ENCODE data around the gene PANK4. TPM values are rescaled to one million over a fixed set of nuclear protein-coding genes. Genes with fewer than 3 reads are reported as not detected.

Gene PANK4
- polyA plus RNA-seq, 1 donor: 26.9 TPM

DNA sequence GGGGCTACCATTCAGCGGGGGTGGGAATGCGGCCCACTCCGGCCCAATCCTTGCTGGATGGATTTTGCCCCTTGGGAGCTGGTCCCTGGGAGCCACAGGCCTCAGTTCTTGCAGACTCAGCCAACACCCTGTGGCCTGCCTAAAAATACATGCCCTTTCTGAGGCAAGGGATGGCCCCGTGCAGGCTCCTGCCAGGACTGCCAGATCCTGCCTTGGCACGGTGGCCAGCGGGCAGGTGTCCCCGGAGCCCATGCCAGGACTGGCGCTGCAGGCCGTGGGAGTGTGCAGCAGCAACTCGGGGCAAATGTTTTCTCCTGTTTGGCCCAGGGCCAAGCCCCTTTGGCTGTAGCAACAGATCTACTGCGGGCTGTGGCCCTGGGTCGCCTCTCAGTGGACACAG, 1.6 kb upstream of the PANK4 start:
- DNase-seq: no peak

DNA sequence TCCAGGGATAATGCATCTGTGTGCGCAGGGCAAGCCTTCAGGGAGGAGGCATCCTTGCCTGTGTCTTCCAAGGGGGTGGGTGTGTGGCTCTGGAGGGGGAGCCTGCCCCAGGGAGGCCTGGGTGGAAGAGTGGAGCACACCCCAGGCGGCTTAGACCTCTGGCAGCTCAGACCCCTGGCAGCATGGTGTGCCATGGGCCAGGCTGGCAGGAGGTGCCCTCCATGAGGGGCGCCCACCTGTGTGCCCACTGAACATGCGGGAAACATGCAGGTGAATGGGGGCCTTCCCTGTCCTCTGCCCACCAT, 1.1 kb upstream of the PANK4 start:
- DNase-seq: no peak

DNA sequence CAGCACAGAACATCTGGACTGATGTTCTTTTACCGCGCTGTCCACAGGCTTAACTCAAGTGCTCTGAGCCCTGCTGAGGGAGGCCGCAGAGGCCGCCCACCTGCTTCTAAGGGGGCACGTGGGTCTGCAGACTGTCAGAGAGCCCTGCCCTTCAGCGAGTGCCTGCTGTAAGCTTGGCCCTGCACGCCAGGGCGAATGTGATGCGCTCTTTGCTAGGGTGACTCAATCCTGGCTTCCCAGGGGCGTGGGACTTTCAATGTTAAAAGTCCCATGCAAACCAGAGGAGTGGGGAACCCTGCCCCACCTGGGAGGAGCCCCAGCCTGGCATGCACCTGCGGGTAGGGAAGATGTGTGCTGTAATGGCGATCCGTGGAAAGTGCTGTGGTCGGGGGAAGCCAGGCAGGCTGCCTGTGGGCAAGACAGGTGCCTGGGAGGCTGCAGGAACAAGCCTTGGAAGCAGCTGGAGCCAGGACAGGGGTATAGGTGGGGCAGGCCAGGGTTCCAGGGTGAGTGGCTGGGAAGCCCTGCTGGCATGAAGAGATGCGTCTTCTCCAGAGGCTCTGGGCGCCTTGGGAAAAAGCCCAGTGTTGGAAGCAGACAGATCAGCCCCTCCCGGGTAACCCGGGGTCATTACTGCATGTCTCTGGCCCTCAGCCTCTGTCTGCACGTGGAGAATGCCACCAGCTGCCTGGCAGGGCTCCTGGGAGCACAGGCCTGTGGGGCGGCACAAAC, 594 bp upstream of the PANK4 start:
- DNase-seq: no peak

DNA sequence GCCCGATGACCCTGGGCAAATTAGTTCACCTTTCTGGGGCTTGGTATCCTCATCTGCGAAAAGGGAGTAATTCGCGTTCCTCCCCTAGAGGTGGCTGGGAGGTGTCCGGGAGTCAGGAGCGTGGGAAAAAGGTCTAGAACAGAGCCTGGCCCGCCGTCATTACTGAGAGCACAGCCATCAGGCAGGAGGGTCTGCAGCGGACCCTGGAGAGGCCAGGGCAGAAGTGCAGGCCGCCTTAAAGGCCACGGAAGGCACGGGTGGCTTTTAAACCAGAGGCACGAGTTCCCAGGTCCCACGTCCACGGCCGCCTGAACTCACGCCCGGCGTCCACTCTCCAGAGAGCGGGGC, 850 bp downstream of the PANK4 start:
- DNase-seq: no peak

DNA sequence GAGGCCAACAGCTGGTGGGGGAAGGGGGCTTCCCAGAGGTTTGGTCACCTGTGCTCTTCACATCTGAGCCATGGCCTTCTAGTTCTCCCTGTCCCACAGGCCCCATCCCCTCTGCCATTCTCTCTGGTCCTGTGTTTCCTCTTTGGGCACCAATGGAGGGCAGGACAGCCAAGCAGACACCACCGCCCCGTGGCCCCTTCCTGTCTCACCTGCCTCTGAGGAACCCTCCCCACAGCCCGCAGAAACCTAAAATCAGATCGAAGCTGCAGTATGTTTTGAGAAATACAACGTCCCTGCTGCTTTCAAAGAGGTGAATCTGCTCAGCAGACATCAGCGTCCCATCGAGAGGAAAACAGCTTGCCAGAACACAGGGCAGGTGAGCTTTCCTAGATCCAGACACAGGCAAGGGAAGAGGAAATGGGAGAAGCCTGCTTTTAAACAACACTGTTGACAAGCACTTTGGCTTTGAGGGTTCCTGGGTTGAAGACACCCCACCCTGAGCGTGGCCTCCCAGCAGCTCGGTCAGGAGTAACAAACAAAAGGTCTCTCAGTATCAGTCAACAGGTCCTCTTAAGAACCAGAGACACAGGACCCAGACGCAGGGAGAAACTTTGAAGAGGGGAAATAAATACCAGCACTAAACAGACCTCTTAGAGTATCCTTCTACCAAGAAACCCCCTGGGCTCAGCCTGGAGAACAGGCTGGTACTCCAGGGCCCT, 2.3 kb downstream of the PANK4 start:
- no peak for DNase-seq

DNA sequence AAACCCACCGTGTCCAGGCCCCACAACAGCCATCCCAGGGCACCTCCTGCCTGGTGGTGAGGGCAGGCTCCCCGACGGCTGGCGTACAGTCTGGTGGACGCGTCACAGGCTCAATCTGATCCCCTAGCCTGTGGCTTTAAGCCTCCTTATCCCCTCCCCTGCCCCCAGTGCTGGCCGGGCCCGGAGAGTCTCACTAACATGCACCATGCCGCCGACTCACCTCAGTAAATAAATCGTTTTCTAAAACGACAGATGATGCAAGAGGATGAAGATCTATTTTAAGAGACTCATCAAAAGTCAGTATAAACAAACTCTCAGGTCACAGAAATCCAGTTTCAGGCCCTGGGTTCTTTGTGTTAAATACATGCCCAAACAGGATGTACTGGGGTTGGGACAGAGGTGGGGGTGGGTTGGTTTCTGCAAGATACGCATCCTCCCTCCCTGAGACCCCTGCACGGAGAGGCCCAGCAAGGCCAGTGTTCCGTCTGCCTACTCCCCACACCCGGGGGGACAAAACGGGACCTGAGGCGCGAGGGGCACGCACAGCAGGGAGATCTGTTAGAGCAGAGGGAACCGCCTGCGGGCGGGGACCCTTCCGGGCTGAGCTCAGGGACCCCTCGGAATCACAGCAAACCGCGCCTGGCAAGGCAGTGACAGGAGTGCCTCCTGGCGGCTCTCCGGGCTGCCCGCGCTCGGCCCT, 3.1 kb downstream of the PANK4 start:
- DNase-seq: no peak

DNA sequence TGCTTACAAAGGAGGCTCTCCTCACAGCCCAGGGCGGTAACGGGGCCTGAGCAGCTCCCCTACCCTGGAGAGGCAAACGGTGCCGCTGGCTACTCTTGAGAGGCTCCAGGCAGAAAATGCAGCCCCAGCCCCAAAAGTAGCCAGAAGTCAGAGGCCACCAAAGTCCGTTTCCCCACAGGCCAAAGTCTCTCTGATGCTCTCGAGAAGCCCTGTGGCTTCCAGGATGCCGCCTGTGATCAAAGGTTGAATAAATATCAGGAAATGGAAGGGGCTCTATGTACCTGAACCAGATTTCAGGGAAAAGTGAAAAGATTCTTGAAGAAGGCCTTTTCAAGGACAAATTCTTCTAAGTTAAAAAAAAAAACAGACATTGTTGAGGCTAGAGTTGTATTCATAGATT, 4.2 kb downstream of the PANK4 start:
- no peak for DNase-seq

DNA sequence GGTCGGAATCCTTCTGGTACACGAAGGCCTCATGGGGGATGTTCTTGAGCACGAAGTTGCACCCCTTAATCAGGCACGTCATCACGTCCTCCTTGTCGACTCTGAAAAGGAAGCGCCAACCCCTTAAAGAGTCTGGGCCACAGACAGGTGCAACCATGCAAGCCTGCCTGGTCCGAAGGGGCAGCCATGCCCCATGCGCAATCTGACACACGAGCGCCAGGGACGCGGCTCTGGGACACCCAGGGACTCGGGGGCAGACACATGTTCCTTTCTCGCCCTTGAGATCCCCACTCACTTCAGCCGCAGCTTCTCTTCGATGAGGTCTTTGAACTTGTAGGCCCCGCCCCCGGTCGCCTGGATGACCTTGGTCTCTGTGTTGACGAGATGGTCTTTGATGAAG, 5.6 kb downstream of the PANK4 start:
- no peak for DNase-seq

DNA sequence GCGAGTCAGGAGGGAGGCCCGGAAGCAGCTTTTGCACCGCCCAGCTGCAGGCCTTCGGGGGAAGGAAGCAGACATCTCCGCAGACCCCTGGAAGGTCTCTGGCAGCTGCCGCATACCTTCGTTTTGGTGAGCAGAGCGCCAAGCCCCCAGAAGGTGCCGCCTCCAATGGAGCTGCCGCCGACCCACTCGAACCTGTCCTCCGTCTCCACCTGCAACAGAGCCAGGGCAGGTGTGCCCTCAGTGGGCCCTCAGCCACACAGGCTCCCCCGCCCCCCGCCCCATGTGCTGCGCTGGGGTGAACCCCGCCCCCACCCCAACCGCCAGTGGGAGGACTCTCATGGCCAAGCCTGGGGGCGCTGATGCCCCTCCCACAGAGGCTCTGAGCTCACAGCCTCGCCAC, 6.2 kb downstream of the PANK4 start:
- DNase-seq: no peak

DNA sequence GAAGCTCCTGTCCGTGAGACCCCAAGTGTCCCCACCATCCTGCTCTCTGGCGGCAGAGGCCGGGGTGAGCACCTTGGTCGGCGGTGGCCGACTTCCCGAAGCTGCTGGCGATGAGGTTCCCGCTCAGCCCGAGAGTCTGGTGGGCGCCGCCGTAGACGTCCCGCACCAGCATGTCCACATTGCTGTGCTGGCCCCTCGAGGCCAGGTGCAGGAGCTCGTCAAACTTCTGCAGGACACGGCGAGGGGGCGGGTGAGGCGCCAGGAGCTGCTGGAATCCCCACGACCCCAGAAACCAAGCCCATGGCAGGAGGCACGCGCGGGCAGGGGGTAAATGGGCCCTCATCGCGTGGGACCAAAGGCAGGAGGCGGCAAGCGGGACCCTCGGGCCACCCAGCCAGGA, 6.7 kb downstream of the PANK4 start:
- no peak for DNase-seq

DNA sequence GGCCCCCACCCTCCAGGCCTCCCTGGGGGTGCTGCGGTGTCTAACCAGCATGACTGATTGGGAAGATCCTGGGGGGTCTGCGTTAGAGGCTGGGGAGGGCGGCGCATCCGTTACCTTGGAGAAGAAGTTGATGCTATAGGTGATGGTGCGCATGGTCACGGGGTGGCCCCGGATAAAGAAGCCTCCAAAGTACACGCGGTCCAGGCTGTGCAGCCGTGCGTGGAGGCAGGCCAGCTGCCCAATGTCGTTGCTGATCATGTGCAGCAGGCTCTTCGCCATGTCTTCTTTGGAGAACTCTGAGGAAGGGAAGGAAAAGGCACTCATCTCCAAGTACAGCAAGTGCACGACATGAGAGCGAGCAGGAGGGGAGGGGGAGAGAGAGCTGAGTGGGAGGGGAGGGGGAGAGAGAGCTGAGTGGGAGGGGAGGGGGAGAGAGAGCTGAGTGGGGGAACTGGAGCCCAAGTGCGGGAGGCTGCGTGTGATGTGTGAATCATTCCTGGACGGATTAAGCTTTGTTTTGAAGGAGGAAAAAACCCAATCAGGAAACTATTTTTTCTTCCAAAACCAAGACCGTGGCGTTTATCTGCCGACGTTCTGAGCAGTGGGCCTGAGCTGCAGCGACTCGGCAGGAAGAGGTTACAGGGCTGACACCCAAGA, 7.2 kb downstream of the PANK4 start:
- no peak for DNase-seq

DNA sequence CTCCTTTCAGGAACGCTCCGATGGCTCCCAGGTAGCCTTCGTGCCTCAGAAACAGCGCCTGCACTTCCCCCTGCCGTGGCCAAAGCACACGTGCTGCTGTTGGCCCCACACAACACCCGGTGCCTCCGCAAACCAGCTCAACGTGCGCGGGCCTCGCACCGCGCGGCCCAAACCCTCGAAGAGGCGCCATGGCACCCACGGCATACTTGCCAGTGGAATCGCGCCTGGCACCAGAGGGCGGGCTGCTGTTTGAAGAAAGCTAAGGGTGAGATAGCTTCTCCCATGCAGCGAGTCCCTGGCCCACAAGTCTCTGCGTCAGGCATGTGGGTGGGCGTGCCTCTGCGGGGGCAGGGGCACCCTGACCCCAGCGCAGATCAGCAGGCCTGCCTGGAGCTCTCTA, 7.9 kb downstream of the PANK4 start:
- no peak for DNase-seq

DNA sequence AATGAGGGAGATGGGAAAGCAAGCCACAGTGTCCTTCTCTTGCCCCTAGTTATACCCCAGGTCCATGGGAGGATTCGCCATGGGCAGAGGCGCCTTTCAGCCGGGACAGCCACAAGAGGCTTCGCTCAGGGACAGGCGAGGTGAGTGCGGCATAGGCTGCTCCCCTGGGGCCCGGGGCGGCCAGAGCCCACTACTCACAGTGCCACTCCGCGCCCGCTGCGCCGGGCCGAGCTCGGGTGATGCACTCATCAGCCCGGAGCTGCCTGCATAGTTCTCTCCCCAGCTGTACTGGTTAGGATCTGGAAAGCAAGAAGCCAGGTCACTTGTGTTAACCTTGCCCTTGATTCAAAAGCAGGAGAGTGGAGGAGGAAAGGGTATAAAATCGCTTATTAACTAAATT, 8.4 kb downstream of the PANK4 start:
- no peak for DNase-seq

DNA sequence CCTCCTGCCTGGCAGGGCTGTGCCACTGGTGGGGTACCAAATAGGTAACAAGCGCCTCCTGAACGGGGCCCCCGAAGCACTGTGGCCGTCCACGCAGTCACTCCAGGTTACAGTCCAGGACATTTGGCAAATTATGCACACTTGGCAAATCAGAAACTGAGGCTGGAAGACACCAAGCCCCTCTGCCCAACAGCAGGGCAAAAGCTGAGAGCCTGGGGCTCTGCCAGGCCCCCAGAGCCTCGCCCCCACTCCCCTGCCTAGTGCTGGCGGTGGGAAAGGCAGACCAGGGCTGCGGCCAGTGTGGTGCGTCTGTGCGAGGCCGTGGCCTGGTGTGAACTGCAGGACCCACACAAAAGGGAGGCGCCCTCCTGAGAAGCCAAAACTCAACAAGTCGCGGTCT, 9.4 kb downstream of the PANK4 start:
- DNase-seq: no peak

DNA sequence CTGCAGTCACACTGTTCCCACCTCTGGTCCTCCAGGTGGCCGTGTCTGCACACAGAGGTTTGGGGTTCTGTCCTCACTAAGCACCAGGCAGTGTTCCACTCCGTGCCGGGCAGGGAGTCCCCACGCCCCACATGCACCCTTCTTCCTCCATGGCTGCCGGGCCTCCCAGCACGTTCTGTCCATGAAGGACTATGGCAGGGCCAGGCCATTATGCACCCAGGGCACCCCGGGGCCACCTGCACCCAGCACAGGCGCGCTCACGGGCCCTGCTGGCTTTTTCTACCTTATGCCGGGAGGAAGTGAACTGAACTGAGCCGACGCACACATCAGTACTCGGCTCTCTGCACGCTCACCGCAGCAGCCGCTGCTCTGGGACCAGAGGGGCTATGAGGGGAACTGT, 10.3 kb downstream of the PANK4 start:
- DNase-seq: no peak

DNA sequence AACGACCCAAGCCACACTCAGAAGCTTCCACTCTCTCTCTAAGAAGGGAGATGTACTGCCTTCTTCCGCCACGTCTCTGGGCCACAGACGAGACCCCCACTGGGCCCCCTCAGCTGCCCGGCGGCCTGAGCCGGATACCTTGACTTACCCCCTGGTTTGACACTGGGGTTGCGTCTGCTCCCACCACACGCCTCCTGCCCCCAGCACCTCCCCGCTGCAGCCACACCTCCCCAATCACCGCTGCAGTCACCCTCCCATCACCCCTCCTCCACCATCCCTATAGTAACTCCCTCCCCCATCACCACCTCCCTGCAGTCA, 10.7 kb downstream of the PANK4 start:
- no peak for DNase-seq

DNA sequence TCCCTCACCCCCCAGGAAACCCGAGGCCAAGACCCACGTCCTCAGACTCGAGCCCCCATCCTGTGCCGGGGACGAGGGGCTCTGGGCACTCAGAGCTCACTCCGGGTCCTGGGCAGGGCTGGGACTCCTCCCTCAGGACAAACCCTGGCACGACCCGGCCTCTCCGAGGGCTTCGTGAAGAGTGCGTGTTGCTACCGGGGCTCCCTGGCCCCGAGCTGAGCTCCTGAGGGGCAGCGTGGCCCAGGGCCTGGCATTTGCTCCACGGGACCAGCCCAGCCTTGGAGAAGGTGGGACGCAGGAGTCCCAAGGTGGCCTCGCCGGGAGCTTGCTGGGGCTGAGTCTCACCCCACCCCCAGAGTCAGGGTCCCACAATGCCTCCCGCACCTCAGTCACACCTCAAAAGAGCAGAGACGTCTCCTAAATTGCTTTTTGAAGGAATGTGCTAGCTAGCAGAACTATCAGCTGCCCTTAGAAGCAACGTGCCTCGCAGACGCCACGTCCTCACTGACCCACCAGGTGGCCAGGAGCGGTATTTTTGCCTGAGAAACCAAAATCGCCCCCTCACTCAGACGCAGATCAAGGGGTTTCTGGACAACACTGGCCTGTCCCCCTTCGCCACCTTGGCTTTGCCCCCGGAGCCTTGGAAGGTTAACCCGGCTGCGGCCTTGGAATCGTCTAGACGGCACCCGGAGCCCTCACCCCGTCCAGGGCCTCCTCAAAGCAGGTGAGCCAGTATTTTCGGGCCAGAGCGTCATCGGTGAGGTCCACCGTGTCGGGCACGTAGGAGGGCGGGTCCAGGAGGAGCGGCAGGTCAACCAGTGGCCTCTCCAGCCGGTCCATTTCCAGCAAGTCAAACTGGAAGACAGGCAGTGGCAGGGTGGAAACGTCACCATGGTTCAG, 11.3 kb downstream of the PANK4 start:
- DNase-seq: no peak

DNA sequence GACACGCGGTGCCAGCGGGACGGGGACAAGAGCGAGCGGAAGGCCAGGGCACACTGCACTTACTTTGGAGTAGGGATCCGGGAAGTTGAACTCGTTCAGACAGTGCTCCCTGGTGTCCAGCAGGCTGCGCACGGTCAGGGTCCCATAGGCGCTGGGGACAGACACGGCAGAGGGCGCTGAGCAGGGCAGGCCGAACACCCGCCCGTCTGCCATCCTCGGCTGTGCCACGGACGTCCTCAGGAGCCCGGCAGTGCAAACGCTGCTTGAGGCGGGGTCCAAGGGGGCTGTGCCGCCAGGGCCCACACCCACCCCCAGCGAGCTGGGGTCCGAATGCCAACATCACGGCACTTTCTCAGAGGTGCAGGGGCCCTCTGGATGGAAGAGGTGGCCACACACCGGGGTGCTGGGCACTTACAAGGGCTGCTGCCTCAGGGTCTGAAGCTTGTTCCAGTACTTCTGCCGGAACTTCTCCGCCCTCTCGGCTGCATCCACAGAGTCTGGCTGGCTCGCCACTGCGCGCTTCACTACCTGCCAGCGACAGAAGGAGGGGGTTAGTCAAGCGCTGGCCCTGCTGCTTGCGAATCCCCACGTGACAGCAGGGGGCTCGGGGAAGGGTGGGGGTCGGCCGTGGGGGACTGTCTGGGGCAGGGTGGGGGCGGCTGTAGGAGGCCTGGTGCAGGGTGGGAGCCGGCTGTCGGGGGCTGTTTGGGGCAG, 12.3 kb downstream of the PANK4 start:
- no peak for DNase-seq

DNA sequence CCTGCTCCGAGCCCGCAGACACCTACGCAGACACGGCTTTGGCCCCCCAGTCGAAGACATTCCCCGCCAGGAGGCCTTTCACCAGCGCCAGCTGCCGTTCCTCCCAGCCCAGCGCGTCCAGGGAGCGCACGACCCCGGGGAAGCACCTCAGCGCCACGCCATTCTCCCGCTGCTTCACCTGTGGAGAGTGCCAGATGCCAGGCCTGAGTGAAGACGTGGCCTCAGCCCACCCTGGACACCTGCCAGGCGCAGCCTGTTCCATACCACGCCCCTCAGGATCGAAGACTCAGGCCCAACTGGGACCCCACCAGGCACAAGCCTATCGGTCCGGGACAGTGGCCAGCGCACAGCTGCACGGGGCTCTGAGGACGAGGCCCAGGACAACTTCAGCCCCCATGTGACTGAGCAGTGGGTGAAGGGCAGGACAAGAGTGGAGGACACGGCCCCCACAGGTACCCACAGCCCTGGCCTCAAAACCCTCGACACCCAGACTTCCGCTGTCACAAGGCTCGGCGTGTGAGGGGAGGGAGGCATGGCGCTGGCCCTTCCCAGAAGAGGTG, 13.5 kb downstream of the PANK4 start:
- no peak for DNase-seq

DNA sequence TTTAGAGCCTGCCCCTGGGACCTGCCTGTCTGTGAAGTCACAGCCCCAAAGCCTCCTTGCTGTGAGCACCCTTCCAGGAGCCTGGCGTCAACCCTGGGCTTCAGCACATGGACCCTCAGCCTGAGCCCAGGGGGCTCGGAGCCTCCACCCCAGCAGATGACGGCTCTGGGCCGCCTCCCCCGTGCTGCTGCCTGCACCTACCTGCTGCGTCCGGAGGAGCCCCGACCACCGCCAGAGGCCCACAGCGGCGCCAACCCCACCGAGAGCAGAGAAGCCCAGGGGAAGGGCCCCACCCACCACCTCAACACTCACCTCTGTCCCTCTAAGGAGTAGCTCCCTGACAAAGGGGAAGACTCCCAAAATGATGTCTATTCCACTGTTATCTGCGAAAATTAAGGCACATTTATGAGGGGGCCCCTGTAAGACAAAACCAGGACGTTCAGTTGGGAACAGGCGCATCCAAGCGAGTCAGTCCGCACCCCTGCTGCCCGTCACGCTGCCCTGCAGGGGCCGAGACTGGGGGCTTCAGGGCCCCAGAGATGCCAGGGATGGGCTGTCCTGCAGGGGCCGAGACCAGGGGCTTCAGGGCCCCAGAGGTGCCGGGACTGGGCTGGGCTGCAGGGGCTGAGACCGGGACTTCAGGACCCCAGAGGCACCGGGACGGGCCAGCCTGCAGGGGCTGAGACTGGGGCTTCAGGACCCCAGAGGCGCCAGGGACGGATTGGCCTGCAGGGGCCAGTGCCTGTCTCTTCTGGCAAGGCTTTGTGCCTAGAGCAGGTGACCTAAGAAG, 15.8 kb downstream of the PANK4 start:
- DNase-seq: no peak

DNA sequence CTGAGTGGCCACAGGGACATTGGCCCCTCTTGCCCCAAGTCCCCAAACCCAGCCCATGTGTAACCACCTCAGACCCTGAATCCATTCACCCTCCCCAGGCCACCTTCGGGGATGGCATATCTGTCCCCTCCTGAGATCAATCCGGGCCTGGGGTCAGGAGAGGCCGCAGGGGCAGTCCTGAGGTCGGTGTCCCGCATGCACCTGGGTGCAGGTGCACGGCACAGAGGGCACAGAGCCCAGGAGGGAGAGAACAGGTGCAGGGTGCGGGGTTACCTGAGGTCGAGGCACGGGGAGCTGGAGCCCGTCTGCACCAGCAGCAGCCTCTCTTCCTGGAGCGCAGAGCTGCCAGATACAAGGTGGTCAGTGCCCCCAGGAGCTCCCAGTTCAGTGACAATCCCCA, 16.8 kb downstream of the PANK4 start:
- no peak for DNase-seq
